Pancreas (tissue), 10 donors: ENCODE results near the gene TAOK3. TPM values are rescaled to one million over a fixed set of nuclear protein-coding genes. Genes with fewer than 3 reads are reported as not detected.

ENCODE experiments used
- ATAC-seq, 4 donors: fragments of 200-7000 bp; cut with Tn5 transposase; one replicate each; pipeline versions ENCODE4 v1.8.0 to v1.9.1; 2020; ENCODE audit warnings: mild to moderate bottlenecking in 4 of 4, moderate library complexity in 4 of 4
- DNase-seq, 6 donors: peaks; one replicate each; pipeline ENCODE4 v3.0.0-alpha.2; 2020
- FAIRE-seq: peaks from 2 replicates; lab custom pipeline; 2012; peaks lifted over from hg19 to GRCh38; lab: Jason Lieb, UNC
- H3K27ac ChIP-seq, 4 donors: fragments of 200-600 bp; sonication (generic); 1 replicate in 3 of 4; 2 replicates in 1 of 4; pipeline versions ENCODE4 v1.5.0 to v1.8.0; 2020
- H3K27me3 ChIP-seq, 4 donors: fragments of 200-600 bp; one replicate each; pipeline ENCODE4 v1.8.0; 2021
- H3K36me3 ChIP-seq, 3 donors: fragments of 200-600 bp; sonication (generic) in 1 of 3; one replicate each; pipeline versions ENCODE4 v1.5.0 to v1.8.0; 2020 to 2021
- H3K4me1 ChIP-seq, 3 donors: fragments of 200-600 bp; one replicate each; pipeline ENCODE4 v1.8.0; 2021
- H3K4me3 ChIP-seq, 4 donors: fragments of 200-600 bp; sonication (generic) in 2 of 4; one replicate each; pipeline versions ENCODE4 v1.5.0 to v1.8.0; 2020 to 2021
- H3K9me3 ChIP-seq, 4 donors: fragments of 200-600 bp; one replicate each; pipeline ENCODE4 v1.8.0; 2021
- WGBS, 2 donors: extraction: QIAGEN DNeasy Blood & Tissue Kit; methylation state at CpG; one replicate each; pipeline ENCODE4 v1.1.7; 2013; 5-methylcytosine and 5-hydroxymethylcytosine counted together
- intact Hi-C, 3 donors: fragments of 100-400 bp; cut with DNase I; formaldehyde crosslinking; loops; one replicate each; pipeline versions ENCODE4 v1.11.1 to v1.14.2; 2022
- polyA plus RNA-seq, 2 donors: library from polyadenylated mRNA; stranded (reverse); fragments of 200-250 nt; gene quantifications; one replicate each; pipeline ENCODE4 v1.2.3, GENCODE V29; 2013
- total RNA-seq, 6 donors: library from RNA; stranded (reverse); fragmentation: NEBNext Ultra II Directional in 4 of 6; extraction: Animal tissue kit (Norgen Biotek cat#: 25700) in 4 of 6; gene quantifications; one replicate each; pipeline versions ENCODE4 v1.2.1 to v1.2.4, GENCODE V29; 2021 to 2023
- TF ChIP-seq, protein P1 (sequence below), 4 donors: fragments of 200-600 bp; sonication (generic) in 3 of 4; IDR thresholded peaks; one replicate each; pipeline versions ENCODE4 v1.5.0 to v1.8.0; 2021; ENCODE audit warnings: antibody characterized with exemption in 4 of 4
- donor health status: healthy with polysubstance abuse.
- donor health status: DM: no; HTN: no; CAD: no; lungs with moderate emphysema.
- donor health status: DM: no; HTN: no; CAD: no.
- donor health status: control.
- donor health status: control.
- donor health status: Bipolar disorder and iron deficiency.
- donor health status: DM: yes; HTN: yes; CAD: no.
- donor health status: DM: no; HTN: no; CAD: no.
- donor health status: DM: no; HTN: no; CAD: no.
- donor health status: DM: yes; HTN: yes; CAD: no.

The TAOK3 gene
- total and polyA plus RNA-seq, 8 donors, result 7.9 to 21.0 (median 11.4) TPM

DNA sequence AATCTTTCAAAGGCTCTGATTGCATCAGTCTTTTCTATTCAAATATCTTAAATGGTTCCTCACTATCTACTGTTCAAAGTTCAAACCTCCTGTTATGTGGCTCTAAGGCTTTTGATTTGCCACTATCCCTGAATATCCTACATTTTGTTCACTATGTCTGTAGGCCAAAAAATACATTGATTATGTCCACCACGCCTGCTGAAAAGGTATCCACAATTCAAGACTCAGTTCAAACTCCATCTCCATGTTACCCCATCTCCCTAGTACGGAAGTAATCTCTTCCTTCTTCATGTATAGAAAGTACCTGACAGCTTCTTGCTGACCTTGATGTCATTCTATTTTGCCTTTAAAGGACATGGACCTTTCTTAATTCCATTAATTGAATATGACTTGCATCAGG, 24.8 kb downstream of the TAOK3 start:
- 77 to 87% methylated on average over 2 of the region's 2 CpGs for WGBS, 2 donors
- no peaks in the 10 kb centered on the region for H3K36me3 ChIP-seq
- no peak overlapping the region for H3K4me3 ChIP-seq
- intact Hi-C loops, result no loop called here
- FAIRE-seq (no peak), ATAC-seq (no peak), DNase-seq (no peak)
- no peaks in the 10 kb centered on the region for H3K9me3 ChIP-seq
- no peak overlapping the region for H3K27ac ChIP-seq
- no peaks in the 10 kb centered on the region for H3K27me3 ChIP-seq
- TF ChIP-seq, protein P1, sequence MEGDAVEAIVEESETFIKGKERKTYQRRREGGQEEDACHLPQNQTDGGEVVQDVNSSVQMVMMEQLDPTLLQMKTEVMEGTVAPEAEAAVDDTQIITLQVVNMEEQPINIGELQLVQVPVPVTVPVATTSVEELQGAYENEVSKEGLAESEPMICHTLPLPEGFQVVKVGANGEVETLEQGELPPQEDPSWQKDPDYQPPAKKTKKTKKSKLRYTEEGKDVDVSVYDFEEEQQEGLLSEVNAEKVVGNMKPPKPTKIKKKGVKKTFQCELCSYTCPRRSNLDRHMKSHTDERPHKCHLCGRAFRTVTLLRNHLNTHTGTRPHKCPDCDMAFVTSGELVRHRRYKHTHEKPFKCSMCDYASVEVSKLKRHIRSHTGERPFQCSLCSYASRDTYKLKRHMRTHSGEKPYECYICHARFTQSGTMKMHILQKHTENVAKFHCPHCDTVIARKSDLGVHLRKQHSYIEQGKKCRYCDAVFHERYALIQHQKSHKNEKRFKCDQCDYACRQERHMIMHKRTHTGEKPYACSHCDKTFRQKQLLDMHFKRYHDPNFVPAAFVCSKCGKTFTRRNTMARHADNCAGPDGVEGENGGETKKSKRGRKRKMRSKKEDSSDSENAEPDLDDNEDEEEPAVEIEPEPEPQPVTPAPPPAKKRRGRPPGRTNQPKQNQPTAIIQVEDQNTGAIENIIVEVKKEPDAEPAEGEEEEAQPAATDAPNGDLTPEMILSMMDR (IDR thresholded peaks at IDR 0.05), result no peak
- peaks cover 0 to 4% (median 0%) of the 10 kb centered on the region in 3 donors for H3K4me1 ChIP-seq

DNA sequence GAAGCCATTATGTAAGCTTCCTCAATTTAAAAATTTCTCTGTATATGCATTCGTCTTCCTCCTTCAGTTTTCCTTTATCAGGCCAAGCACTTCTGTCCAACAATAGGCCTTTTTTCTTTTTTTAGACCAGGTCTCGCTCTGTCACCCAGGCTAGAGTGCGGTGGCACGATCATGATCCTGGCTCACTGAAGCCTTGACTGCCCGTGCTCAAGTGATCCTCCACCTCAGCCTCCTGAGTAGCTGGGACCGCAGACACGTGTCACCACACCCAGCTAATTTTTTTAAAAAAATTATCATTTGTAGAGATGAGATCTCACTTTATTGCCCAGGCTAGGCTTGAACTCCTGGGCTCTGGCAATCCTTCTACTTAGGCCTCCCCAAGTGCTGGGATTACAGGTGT, 25.8 kb downstream of the TAOK3 start:
- Histone ChIP-seq H3K4me3 (no peak overlapping the region), H3K27ac (no peak overlapping the region), H3K9me3 (no peaks in the 10 kb centered on the region), H3K36me3 (no peaks in the 10 kb centered on the region), H3K4me1 (peaks cover 0 to 4% (median 4%) of the 10 kb centered on the region in 3 donors), H3K27me3 (no peaks in the 10 kb centered on the region)
- no peak for DNase-seq
- no peak for FAIRE-seq
- WGBS, 2 donors, result 86 to 87% methylated on average over 7 of the region's 7 CpGs
- TF ChIP-seq, protein P1 (IDR thresholded peaks at IDR 0.05), result no peak
- ATAC-seq, result no peak
- intact Hi-C loops, result no loop called here

DNA sequence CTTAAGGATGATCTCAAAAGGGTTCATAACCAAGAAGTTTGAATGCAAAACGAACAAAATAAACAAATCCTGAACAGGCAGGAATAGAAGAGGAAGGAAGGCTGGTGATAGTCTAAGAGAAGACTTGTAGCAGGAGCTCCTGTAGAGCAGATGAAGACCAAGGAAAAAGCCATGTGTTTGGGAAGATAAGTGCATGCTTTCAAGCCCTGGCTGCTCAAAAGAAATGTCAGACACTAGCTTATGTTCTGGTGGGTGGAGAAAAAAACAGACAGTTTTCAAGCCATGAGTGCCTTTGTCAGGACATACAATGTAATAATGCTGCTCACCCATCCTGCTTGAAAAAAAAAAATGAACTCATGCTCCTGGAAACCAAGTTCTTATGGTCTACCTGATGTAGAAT, 27.4 kb downstream of the TAOK3 start:
- DNase-seq (no peak), ATAC-seq (no peak), FAIRE-seq (no peak)
- Histone ChIP-seq H3K9me3 (no peaks in the 10 kb centered on the region), H3K4me3 (no peak overlapping the region), H3K4me1 (peaks cover 0 to 7% (median 4%) of the 10 kb centered on the region in 3 donors), H3K27me3 (no peaks in the 10 kb centered on the region), H3K36me3 (no peaks in the 10 kb centered on the region), H3K27ac (no peak overlapping the region)
- intact Hi-C loops, result no loop called here
- TF ChIP-seq, protein P1 (IDR thresholded peaks at IDR 0.05), result no peak
- WGBS, 2 donors, result 34 to 36% methylated on average over 1 of the region's 1 CpG

DNA sequence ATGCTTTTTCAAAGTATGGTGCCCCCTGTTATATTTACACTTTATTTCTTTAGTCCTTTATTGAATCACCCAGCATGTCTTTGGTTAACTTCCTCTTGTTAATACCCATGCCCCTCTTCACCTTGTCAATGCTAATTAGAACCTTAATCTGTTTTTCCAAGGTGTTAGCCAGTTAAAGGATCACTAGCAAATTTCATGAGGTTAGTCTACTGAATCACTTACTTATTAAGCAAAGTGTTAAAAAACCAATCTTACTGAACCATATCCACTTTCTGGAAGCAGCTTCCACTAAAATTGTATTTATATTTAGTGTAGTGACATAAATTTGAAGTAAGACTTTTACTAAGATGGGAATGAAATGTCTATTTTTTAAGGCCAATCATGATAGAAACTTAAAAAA, 27.9 kb downstream of the TAOK3 start:
- no peak for DNase-seq
- no peaks in the 10 kb centered on the region for H3K36me3 ChIP-seq
- H3K9me3 ChIP-seq, result no peaks in the 10 kb centered on the region
- H3K4me1 ChIP-seq, result peaks cover 0 to 7% (median 4%) of the 10 kb centered on the region in 3 donors
- FAIRE-seq, result no peak
- H3K27me3 ChIP-seq, result no peaks in the 10 kb centered on the region
- no peak overlapping the region for H3K27ac ChIP-seq
- no peak overlapping the region for H3K4me3 ChIP-seq
- no peak for ATAC-seq
- TF ChIP-seq, protein P1 (IDR thresholded peaks at IDR 0.05), result no peak
- intact Hi-C loops, result no loop called here

DNA sequence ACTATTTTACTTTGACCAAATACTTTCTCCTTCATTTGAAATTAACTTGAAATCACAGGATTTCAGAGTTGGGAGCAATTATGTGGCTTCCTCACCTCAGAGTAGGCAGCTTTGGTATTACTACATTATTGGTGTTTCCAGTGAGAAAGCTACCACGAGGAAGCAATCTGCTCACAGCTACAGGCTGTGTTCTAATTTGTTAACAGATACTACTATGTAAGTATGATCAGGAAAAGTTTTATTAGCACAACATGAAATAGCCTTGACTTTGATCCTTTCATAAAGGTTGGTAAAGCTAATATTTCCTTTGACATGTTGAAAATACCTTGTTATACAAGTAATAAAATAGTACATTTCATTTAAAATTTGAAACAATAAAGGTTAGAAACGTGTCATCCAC, 30.6 kb downstream of the TAOK3 start:
- Histone ChIP-seq H3K27ac (no peak overlapping the region), H3K27me3 (no peaks in the 10 kb centered on the region), H3K9me3 (no peaks in the 10 kb centered on the region), H3K4me1 (peaks cover 0 to 7% (median 4%) of the 10 kb centered on the region in 3 donors), H3K4me3 (no peak overlapping the region), H3K36me3 (no peaks in the 10 kb centered on the region)
- 33 to 43% methylated on average over 2 of the region's 2 CpGs for WGBS, 2 donors
- intact Hi-C loops, result no loop called here
- no peak for FAIRE-seq
- DNase-seq, result no peak
- ATAC-seq, result peak in 2 of 4 donors; percentile 36 to 37
- TF ChIP-seq, protein P1 (IDR thresholded peaks at IDR 0.05), result no peak
